ENCODE data around the gene GDF11.

The GDF11 gene

DNA sequence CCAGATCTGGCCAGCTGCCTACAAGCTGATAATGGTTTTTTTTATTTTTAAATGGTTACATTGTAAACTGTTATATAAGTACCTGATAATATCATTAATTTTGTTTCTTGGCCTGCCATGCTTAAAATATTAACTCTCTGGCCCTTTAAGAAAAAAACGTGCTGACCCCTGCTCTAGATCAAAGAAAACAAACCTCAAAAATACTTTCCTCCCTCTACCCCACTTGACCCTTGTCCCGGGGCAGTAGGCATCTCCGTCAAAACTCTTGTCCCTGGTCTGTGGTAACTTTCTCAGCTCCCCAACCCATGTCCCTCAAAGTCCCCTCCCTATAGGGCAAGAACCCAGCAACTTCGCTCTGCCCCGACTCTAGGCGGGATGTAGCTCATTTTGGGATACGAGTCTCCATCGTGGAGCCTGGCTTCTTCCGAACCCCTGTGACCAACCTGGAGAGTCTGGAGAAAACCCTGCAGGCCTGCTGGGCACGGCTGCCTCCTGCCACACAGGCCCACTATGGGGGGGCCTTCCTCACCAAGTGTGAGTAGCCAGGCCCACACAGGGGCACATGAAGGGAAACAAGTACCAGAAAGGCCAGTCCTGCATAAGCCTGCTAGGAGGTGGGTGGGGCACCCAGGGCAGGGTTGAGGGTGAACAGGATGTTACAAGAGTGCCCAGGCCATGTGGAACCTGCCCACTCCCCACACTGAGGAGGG lies 19.3 kb upstream of the GDF11 start:
- DNase-seq (ENCODE audit: low read depth in 2 of 2), result no peak

DNA sequence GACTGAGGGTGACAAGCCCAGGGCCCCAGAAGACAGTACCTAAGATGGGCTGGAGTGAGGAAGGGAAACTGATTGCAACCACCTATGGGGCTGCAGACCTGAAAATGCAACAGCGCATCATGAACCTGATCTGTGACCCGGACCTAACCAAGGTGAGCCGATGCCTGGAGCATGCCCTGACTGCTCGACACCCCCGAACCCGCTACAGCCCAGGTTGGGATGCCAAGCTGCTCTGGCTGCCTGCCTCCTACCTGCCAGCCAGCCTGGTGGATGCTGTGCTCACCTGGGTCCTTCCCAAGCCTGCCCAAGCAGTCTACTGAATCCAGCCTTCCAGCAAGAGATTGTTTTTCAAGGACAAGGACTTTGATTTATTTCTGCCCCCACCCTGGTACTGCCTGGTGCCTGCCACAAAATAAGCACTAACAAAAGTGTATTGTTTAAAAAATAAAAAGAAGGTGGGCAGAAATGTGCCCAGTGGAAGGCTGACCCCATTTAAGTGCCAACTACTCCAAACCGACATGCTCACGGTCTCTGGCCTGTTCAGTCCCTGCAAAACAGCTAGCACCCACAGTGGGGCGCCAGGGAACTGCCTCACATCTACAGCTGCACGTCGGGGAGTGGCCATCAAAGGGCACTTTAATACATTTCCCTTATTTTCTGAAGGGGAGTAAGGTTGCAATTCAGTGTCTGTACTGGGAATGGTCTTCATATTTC lies 18.5 kb upstream of the GDF11 start:
- DNase-seq (ENCODE audit: low read depth in 2 of 2), result peak in 1 of 2 donors; percentile 52

DNA sequence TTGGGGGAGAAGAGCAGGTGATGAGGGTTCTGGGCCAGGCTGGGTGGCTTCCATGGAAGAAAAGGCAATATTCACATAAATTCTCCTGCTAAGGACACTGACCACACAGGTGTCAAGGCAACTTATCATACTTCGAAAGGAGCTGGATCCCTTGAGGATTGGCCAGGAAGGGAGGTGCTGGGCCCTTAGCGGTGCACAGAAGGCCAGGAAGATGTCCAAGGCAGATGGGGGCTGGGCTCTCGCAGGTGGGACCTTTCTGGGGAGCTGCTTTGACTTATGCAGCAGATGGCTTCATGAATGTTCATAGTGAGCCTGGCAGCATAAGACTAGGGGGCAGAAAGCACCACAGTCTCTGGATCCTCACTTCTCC lies 18.0 kb upstream of the GDF11 start:
- DNase-seq (ENCODE audit: low read depth in 2 of 2), result no peak

DNA sequence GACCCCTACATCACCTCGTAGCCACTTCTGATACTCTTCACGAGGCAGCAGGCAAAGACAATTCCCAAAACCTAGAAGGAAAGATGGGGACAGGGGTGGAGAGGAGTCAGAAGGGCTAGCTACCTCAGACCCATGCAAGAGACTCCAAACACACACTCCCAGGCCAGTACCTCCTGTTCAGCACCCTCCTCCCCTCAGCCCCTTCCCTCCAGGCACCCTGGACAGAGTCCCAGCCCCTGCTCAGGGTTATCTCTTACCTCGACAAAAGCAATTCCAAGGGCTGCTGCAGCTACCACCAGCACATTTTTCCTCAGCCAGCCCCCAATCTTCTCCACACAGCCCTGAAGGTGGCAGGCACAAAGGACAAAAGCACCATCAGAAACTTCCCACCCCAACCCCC lies 17.4 kb upstream of the GDF11 start:
- no peak for DNase-seq (ENCODE audit: low read depth in 2 of 2)

DNA sequence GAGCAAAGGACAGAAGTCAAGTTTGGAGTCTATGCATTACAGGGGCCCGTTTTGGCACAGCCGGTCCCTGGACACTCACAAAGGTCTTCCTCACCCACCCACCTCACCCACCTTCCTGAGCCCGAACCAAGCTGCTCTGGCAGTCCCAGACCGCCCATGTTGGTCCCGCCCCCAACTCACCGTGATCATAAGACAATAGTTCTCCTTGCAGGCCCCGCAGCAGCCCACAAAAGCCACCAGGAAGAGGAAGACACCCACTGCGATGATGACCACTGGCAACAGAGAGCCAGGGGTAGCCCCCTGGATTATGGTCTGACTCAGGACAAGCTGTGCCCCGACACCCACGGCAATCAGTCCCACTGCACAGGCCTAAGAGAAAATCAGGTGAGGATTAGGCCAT lies 16.0 kb upstream of the GDF11 start:
- no peak for DNase-seq (ENCODE audit: low read depth in 2 of 2)

DNA sequence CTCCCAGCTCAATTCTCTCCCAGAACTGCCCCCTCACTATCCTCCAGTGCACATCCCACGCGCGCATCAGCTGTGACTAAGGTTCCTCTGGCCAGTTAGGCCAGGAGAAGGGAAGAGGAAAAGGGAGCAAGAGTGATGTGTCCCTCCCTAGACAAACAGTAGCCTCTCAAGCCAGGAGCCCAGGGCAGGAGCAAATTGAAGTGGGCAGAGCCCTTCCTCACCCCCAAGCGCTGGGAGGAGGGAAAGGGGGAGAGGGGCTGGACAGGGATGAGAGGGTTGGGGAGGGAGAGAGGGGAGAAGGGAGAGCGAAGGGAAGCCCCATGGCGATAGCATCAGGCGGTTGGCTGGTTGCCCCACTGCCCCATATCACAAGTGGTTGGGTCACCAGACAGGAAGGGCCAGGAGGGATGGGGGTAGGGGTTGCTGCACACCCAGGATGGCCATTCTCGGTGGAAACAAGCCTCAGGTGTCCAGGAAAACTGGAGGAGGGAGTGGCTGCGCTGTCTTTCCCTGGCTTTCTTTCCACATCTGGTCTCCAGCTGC lies 15.2 kb upstream of the GDF11 start:
- no peak for DNase-seq (ENCODE audit: low read depth in 2 of 2)

DNA sequence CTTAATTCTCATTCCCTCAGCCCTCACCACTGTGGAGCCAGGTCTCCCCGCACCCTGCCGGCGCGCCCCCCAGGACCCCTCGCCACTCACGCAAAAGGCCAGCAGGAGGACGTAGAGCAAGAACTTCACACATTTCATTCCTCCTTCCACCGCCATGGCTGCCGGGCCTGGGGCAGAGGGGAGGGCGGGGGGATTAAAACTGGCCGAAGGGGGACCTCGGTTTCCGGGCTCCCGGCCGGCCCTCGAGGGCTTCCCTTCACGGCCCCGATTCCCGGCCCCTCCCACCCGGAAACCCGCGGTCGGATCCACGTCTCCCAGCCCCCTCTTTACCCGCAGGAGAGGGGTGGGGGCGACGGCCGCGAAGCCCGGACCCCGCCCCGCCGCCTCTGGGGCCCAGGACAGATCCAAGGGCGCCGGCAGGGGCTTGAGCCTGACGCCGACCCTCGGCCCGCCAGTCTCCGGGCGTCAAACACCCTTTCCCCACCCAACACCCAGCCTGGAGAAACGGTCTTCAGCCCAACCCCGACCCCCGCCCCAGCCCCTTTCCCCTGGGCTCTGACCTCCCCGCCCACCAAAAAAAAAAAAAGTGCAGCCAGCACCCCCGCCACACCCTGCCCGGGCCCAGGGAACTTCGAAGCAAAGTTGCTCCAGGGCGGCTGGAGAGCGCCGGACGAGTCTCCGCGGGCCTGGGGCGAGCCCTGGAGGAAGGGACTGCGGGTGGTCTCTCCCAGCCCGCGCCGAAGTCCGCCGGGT lies 14.6 kb upstream of the GDF11 start:
- DNase-seq (ENCODE audit: low read depth in 2 of 2), result no peak

DNA sequence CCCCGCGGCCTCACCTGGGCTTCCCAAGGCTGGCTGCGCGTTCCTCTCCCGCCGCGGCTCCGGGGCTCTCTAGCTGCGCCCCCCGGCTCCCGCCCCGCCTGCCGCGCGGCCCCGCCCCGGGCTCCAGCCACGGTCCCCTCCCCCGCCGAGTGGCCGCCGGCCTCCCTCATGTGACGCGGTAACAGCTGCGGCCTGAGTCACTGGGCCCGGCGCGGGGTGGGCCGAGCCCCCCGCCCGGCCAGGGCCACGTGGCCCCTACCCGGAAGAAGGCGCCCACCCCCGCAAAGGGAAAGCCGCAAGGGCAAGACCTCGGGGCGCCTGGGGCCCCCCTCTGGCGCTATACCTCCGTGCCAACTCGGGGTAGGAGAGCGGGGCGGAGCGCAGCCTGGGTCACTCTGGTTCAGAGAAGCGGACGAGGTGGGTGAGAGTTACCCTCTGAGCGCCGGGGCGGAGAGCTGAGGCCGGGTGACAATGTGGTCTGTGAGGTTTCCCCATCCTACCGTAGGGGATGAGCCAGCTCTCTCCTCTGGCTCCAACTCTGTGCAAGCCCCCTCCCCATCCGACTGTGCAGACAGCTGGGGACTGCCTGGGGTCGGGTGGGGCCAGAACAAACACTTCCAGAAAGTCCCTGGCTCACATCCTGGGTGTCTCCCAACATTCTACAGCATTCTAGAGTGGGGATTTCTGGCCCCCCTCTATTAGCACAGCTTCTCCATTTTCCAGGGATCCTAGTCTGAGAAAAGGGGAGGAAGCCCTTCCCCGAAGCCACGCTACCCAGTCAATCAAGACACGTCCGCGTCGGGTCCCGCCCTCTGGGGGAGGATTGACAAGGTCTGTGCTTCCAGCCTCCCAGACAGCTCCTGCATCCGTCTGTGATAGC lies 13.7 kb upstream of the GDF11 start, which contains the start of gene CD63:
Gene CD63, minus strand, starts transcription at position 71 of the 880 bp plus-strand sequence. CDS start 668 bp downstream, outside the sequence.
- peak; percentile 78 to 83 for DNase-seq (ENCODE audit: low read depth in 2 of 2)

DNA sequence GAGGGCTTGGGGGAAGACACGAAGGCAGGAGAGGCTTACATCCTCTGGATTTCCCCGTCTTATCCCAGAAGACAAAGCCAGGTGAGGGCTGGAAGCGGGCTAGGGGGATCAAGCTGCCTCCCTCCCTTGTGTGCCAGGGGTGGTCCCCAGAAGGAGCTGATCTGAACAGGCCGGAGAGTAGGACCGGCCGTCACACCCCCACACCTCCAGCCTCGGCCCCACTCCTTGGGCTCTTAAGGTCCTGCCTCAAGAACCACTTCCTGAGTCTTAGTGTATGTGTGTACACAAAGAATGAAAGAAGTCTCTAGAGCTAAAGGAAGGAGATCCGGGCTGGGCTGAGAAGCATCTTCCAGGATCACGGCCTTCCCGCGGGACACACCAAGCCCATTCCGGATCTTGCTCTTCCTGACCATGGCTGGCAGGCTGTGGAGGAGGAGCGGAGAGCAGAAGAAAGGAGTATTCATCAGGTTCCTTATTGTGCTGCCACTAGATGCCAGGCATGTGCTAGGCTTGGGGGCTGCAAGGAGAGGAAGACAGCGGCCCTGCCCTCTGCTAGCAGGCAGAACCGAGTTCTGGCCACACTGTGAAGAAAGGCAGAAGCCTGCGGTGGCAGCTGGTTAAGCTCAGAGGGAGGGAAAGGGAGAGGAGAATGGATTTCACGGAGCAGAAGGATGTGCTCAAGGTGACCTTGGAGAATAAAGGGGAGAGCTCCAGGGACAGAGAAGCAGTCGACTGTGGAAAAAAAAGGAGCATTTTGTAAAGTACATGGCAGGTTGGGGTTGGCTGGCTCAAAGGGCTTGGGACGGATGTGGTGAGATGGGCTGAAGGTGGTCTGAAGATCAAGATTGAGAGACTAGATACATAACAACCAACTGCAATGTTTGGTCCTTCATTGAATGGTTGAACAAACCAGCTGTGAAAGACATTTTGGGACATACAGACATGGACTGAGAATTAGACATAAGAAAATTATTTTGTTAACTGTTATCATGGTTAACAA lies 12.8 kb upstream of the GDF11 start:
- no peak for DNase-seq (ENCODE audit: low read depth in 2 of 2)

DNA sequence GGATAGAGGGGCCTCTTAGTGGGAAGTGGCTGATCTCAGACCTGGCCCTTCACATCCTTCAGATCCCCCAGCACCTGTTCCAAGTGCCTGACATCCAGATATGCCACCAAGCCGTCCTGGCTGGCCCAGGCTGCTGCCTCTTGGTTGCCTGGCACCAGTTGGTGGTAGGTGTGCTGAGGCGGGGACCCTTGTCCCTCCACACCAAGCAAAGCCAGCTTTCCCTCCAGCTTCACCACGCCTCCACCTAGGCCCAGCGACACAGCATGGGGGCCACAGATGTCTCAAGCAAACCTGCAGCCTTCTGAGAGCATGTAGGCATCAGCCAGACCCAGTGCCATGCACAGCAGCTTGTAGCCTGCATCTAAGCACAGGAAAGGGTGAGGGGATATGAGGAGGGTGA lies 10.6 kb upstream of the GDF11 start:
- no peak for DNase-seq (ENCODE audit: low read depth in 2 of 2)

DNA sequence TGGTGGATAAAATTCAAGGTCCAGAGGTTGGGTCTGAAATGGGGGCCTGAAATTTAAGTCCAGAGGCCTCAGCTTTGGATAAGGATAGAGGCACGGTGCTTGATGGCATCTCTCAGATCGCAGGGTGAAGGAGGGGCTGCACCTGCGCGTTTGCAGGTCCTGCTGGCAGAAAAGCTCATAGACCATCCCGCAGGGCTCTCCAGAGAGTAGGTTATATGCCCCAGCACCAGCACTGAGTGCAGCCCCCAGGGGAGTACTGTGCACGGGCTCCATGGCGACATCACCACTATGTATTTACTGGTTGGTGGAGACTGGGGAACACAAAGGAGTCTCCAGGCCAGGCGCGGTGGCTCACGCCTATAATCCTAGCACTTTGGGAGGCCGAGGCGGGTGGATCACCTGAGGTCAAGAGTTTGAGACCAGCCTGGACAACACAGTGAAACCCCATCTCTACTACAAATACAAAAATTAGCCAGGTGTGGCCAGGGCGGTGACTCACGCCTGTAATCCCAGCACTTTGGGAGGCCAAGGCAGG lies 9.8 kb upstream of the GDF11 start:
- DNase-seq (ENCODE audit: low read depth in 2 of 2), result no peak

DNA sequence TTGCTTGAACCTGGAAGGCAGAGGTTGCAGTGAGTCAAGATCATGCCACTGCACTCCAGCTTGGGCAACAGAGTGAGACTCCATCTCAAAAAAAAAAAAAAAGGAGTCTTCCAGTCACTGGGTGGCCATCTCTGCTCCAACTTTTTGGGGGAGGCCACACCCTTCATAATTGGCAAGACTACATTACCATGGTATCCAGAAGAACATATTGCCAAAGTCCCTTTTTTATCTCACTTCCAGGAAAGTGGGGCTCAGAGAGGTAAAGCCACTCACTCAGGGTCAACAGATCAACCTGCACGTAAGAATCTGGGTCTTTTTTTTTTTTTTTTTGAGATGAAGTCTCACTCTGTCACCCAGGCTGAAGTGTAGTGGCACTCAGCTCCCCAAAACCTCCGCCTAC lies 9.1 kb upstream of the GDF11 start:
- no peak for DNase-seq (ENCODE audit: low read depth in 2 of 2)

DNA sequence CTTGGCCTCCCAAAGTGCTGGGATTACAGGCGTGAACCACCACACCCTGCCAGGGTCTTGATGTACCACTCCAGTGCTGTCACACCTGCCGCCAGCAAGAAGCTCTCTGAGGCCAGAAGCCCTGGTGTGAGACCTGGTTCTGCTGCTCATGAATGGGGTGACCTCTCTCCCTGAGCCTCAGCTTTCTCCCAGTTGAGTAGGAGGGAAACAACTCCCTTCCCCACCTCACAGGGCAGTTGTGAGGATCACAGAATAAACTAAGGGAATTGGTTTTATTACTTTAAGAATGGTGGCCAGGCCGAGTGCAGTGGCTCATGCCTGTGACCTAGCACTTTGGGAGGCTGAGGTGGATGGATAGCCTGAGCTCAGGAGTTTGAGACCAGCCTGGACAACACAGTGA lies 8.3 kb upstream of the GDF11 start:
- DNase-seq (ENCODE audit: low read depth in 2 of 2), result no peak

DNA sequence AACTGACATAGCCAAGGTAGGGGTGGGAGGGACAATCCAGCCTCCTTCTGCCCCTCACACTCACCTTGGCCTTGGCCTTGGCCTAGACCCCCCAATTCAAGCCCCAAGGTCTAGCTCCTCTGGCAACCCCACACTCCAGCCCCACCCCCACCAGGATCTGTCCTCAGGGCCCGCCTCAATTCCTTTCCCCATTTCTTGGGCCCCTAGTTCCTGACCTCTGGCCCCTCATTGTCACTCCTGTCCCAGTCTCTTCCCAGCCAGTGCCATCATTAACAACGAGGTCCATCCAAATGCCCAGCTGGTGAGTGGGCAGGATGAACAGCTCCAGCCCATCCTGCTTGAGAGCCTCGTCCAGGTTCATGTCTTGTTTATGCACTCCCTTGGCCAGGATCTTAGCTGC lies 6.8 kb upstream of the GDF11 start:
- DNase-seq (ENCODE audit: low read depth in 2 of 2), result no peak

DNA sequence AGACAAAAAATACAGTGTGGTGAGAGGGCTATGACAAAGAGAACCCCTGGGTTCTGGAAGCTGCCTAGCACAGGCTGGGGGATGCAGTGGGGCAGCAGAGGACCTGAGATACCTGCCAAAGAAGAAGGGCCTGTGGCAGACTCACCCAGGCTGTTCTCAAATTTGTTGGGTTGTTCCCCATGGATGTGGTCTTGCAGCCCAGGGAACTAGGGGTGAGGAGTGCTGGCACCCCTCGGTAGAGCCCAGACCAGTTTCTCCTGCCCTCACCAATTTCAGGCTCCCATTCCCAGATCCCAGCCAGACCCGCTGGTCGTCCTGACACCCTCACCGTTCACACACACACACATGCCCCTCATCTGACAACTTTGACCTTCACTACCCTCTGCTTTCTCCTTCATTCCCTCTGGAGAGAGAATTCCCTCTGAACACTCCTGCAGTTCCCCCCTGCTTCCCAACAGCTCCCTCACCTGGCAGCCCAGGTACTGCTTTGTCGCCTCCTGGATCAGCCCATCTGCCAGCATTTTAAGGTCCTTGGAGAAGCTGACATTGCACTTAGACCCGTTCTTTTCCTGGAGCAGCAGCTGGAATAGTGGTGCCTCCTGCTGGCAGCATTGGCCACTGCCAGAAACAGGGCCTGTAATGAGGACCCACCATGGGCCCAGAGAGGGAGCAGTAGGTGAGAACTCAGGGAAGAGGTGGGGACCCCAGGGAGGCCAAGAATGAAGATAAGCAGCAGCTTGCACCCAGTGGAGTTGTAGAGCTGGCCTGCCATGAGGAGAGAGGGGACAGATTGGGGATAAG lies 5.9 kb upstream of the GDF11 start:
- DNase-seq (ENCODE audit: low read depth in 2 of 2), result peak in 1 of 2 donors; percentile 50

DNA sequence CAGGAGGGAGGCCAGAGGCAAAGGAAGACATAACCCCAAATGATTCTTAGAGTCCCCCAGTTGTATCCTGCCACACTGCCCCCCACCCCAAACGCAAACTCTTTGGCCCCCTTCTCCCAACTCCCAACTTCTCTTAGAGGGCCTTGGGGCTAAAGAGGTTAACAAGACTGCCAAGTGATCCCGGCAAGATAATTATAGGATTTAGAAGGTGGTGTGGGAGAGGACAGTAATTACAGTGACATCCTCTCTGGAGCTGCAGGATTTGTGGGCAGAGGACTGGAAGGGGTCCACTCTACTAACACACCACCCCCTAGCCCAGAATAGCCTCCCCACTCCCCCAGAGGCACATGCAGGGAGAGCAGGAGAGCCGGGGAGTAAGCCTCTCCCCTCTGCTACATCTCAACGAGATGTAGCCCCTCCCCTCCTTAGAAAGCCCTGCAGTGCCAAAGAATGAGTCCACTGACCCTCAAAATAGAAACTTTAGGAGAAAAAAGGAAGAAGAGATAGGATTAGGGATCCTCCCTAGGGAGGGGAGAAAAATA lies 5.3 kb upstream of the GDF11 start:
- no peak for DNase-seq (ENCODE audit: low read depth in 2 of 2)

DNA sequence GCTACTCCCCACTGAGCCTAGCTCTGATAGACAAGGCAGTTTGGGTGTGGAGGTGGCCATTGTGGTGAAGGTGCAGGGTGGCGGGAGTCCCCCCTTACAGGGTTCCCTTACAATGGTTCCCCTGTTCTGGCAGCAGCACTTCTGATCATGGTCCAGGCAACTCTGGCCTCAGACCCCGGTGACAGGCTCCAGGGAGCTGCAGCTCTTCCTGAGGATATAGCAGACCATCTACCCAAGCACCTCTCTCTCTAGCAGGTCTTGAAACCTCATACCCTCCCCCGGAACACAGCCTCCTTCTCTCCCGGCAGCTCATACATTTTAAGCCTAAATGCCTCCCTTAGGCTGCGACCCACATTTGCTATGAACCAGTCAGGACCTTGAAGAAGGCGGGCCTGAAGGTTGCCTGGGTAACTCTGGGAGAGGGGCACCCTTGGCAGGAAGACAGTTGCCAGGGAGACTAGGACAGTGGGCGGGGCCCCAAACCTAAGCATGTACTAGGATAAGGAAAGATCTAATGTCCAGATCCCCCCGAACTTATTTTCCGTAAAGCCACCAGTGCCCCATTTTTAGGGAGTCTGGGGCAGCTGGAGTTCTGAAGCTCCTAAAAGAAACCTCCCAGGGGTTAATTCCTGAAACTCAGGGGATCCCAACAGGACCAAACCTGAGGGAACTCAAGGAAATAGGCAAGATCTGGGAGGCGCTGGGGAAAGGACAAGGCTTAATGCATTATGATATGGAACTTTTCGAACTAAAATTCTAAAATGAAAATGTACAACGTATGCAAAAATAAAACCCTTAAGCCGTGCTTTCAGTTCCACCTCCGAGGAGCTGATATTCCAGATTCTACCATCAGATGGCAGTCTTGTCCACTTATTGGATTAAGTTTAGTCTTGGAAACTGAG lies 4.5 kb upstream of the GDF11 start:
- DNase-seq (ENCODE audit: low read depth in 2 of 2), result peak; percentile 69 to 73

DNA sequence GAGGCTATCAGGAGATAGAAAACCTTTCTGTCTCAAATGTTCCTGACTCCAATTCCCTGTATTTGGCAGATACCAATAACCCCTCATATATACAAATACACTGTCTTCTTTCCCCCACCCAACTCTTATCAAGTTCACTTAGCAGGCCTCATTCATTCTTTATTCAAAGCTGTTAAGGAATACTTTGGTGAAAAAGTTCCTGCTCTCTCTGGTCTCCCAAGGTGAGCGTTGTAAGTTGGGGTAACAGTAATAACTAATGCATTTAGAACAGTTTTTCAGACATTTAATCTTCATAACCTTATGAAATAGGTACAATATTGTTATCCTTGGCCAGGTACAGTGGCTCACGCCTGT lies 3.9 kb upstream of the GDF11 start:
- no peak for DNase-seq (ENCODE audit: low read depth in 2 of 2)
